Ovary (tissue), 3 donors: Measurements from ENCODE around the gene TXK.

Source experiments
- CTCF ChIP-seq, 3 donors: fragments of 450-650 bp in 2 of 3; fragments of 200-600 bp in 1 of 3; IDR thresholded peaks; one replicate each; pipeline versions ENCODE4 v1.5.1 to v1.8.0; 2016 to 2022; ENCODE audit warnings: antibody characterized with exemption in 3 of 3, mild to moderate bottlenecking in 1 of 3
- EP300 ChIP-seq: sonication (generic); formaldehyde crosslinking; IDR thresholded peaks from one replicate; pipeline ENCODE4 v1.6.1; 2017; ENCODE audit warnings: antibody characterized with exemption
- POLR2A ChIP-seq: fragments of 450-650 bp; IDR thresholded peaks from one replicate; pipeline ENCODE4 v1.6.1; 2017; ENCODE audit warnings: antibody characterized with exemption, mild to moderate bottlenecking, moderate library complexity
- donor health status: DM: no; HTN: no; CAD: no.

GRCh38 chr4:48033412-48033811 lies 100.6 kb downstream of the TXK start:
- TF ChIP-seq CTCF (IDR thresholded peaks at IDR 0.05) = no peak
- TF ChIP-seq EP300 = no peak
- TF ChIP-seq POLR2A = no peak
